K562 (cell line): ENCODE data around the gene TTLL3. TPM values are rescaled to one million over a fixed set of nuclear protein-coding genes. Genes with fewer than 3 reads are reported as not detected.

Experiments
- BRD4 ChIP-seq: fragments of 200-600 bp; sonication (generic); IDR thresholded peaks from 2 replicates; pipeline ENCODE4 v1.6.1; 2017; ENCODE audit warnings: inconsistent platforms
- CHCHD3 ChIP-seq: fragments of 250-450 bp; sonication (Bioruptor Pico); IDR thresholded peaks from 2 replicates; pipeline ENCODE4 v2.1.2; 2022; ENCODE audit warnings: mild to moderate bottlenecking
- CREBBP ChIP-seq: IDR thresholded peaks from one replicate; pipeline ENCODE4 v1.6.1; 2012; ENCODE audit warnings: low read depth, mild to moderate bottlenecking, control low read depth, inconsistent platforms, low read length
- CSDE1 ChIP-seq, 2 experiments: fragments of 450-650 bp; IDR thresholded peaks; 2 replicates each; pipeline ENCODE4 v1.6.1; 2016; ENCODE audit warnings: mild to moderate bottlenecking in 1 of 2
- DNMT1 ChIP-seq: fragments of 450-650 bp; IDR thresholded peaks from 2 replicates; pipeline ENCODE4 v1.6.1; 2016; ENCODE audit warnings: antibody characterized with exemption, mild to moderate bottlenecking
- FOXK2 ChIP-seq, 2 experiments: fragments of 450-650 bp; IDR thresholded peaks in 1 of 2; conservative IDR thresholded peaks in 1 of 2; 2 replicates each; pipeline ENCODE4 v1.6.1; 2016; ENCODE audit warnings: low read depth in 2 of 2, mild to moderate bottlenecking in 1 of 2
- HDAC6 ChIP-seq: IDR thresholded peaks from 2 replicates; pipeline ENCODE4 v1.6.1; 2012; ENCODE audit warnings: low read depth, mild to moderate bottlenecking, control low read depth, inconsistent platforms, low read length, moderate library complexity
- L3MBTL2 ChIP-seq: fragments of 450-650 bp; IDR thresholded peaks from 2 replicates; pipeline ENCODE4 v1.6.1; 2016; ENCODE audit warnings: mild to moderate bottlenecking, moderate library complexity
- PRMT5 ChIP-seq: sonication (generic); formaldehyde crosslinking; IDR thresholded peaks from 2 replicates; pipeline ENCODE4 v1.5.0; 2020; ENCODE audit warnings: missing genetic modification reagents
- SMAD3 ChIP-seq: fragments of 450-650 bp; formaldehyde crosslinking; conservative IDR thresholded peaks from 2 replicates; pipeline ENCODE4 v1.4.0; 2020; ENCODE audit warnings: mild to moderate bottlenecking
- ZNF354B ChIP-seq: fragments of 250-450 bp; sonication (Bioruptor Pico); IDR thresholded peaks from 2 replicates; pipeline ENCODE4 v1.4.0; 2020
- ZNF584 ChIP-seq: fragments of 200-800 bp; sonication (Bioruptor generic); IDR thresholded peaks from 2 replicates; pipeline ENCODE4 v1.6.1; 2016; ENCODE audit warnings: low read depth, mild to moderate bottlenecking, missing genetic modification characterization, missing compliant biosample characterization
- ZNF707 ChIP-seq: fragments of 250-450 bp; sonication (Bioruptor Pico); conservative IDR thresholded peaks from 2 replicates; pipeline ENCODE4 v1.8.0; 2022; ENCODE audit warnings: inconsistent platforms, mild to moderate bottlenecking, moderate library complexity
- polyA plus RNA-seq, 8 experiments: library from polyadenylated mRNA; depleted of rRNA in 4 of 8; stranded (reverse) in 5 of 8; unstranded in 3 of 8; fragments of >200 nt; fragmentation: Nextera tagmentation in 2 of 8; fragmentation: Illumina TruSeq in 1 of 8; extraction: Ambion mirVana in 2 of 8; extraction: Trizol in 1 of 8; gene quantifications; 2 replicates each; pipeline versions ENCODE4 v1.2.1 to v1.2.3, GENCODE V29; 2011 to 2014; ENCODE audit warnings: inconsistent platforms in 1 of 8, missing spikeins in 1 of 8
- total RNA-seq, 7 experiments: library from RNA; depleted of rRNA in 6 of 7; stranded (reverse); fragments of >200 nt in 6 of 7; fragmentation: Illumina TruSeq in 2 of 7; extraction: Trizol in 2 of 7; gene quantifications; 2 replicates each; pipeline versions ENCODE4 v1.2.1 to v1.2.3, GENCODE V29; 2011 to 2021; ENCODE audit warnings: low replicate concordance in 1 of 7
- TF ChIP-seq, protein P1 (sequence below), 2 experiments: fragments of 150-350 bp in 1 of 2; IDR thresholded peaks; 2 replicates each; pipeline ENCODE4 v1.6.1; 2012 to 2016; ENCODE audit warnings: low read depth in 2 of 2, low read length in 2 of 2, mild to moderate bottlenecking in 1 of 2, moderate library complexity in 1 of 2
- TF ChIP-seq, protein P2 (sequence below): fragments of 200-800 bp; sonication (Bioruptor generic); IDR thresholded peaks from 2 replicates; pipeline ENCODE4 v1.6.1; 2017; ENCODE audit warnings: missing genetic modification characterization, missing compliant biosample characterization

The TTLL3 gene
- total and polyA plus RNA-seq, 9 of the 15 experiments (the other 6 are each of a cell fraction or from before 2014, with no cell fraction given): 8.9 to 106 (median 33.2) TPM

DNA sequence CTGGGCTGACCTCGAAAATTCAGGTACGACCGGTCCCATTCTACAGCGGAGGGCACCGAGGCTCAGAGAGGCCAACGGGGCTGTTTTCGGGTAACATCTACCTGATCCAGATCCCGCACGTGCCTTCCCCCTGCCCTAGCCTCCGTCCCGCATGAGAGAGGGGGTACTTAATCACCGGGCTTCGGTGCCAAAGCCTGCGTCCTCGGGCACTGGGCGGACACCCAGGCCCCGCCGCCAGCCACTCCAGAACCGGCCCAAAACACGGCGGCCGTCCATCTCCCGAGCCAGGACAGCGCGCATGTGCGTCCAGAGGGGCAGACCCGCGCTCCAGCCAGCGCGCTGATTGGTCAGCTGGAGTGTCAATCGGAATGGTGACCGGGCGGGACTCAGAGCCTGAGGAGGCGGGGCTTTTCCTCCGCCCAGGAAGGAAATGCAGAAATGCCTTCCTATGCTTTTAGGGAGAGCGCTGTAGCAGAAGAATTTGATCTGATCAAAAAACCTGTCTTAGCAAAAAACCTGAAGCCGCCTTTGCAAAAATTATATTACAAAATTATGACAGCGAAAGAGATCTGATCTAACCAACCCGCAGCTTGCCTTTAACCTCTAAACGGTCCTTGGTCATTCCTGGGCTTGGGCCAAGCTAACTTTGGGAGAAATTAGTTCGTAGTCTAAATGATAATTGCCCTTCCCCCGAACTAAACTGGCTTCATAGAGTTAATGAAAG is 33.8 kb downstream of the TTLL3 start, which contains the start of gene RPUSD3 (continued):
- TF ChIP-seq CSDE1 (IDR thresholded peaks at IDR 0.05) (no peak), L3MBTL2 (peak; percentile 73; the same call in 1 of the 2 replicates), BRD4 (no peak), ZNF584 (CRISPR knock-in tag) (no peak), CREBBP (no peak), DNMT1 (no peak), ZNF354B (CRISPR knock-in tag) (no peak), CHCHD3 (no peak), SMAD3 (CRISPR knock-in tag) (no peak), HDAC6 (no peak), PRMT5 (CRISPR knock-in tag) (no peak), ZNF707 (CRISPR knock-in tag) (no peak), FOXK2 (conservative IDR thresholded peaks at IDR 0.05 in 1 of 2, IDR thresholded peaks at IDR 0.05 in 1 of 2; ENCODE audit: low read depth in 2 of 2) (no peak; a peak in 1 of 4 replicates)
- TF ChIP-seq, protein P1, sequence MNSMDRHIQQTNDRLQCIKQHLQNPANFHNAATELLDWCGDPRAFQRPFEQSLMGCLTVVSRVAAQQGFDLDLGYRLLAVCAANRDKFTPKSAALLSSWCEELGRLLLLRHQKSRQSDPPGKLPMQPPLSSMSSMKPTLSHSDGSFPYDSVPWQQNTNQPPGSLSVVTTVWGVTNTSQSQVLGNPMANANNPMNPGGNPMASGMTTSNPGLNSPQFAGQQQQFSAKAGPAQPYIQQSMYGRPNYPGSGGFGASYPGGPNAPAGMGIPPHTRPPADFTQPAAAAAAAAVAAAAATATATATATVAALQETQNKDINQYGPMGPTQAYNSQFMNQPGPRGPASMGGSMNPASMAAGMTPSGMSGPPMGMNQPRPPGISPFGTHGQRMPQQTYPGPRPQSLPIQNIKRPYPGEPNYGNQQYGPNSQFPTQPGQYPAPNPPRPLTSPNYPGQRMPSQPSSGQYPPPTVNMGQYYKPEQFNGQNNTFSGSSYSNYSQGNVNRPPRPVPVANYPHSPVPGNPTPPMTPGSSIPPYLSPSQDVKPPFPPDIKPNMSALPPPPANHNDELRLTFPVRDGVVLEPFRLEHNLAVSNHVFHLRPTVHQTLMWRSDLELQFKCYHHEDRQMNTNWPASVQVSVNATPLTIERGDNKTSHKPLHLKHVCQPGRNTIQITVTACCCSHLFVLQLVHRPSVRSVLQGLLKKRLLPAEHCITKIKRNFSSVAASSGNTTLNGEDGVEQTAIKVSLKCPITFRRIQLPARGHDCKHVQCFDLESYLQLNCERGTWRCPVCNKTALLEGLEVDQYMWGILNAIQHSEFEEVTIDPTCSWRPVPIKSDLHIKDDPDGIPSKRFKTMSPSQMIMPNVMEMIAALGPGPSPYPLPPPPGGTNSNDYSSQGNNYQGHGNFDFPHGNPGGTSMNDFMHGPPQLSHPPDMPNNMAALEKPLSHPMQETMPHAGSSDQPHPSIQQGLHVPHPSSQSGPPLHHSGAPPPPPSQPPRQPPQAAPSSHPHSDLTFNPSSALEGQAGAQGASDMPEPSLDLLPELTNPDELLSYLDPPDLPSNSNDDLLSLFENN (IDR thresholded peaks at IDR 0.05; ENCODE audit: low read depth in 2 of 2, low read length in 2 of 2): no peak
- TF ChIP-seq, protein P2, sequence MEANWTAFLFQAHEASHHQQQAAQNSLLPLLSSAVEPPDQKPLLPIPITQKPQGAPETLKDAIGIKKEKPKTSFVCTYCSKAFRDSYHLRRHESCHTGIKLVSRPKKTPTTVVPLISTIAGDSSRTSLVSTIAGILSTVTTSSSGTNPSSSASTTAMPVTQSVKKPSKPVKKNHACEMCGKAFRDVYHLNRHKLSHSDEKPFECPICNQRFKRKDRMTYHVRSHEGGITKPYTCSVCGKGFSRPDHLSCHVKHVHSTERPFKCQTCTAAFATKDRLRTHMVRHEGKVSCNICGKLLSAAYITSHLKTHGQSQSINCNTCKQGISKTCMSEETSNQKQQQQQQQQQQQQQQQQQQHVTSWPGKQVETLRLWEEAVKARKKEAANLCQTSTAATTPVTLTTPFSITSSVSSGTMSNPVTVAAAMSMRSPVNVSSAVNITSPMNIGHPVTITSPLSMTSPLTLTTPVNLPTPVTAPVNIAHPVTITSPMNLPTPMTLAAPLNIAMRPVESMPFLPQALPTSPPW (CRISPR knock-in tag): peak; percentile 67
